ENCODE measurements around the gene PLEKHA6.

Gene PLEKHA6

DNA sequence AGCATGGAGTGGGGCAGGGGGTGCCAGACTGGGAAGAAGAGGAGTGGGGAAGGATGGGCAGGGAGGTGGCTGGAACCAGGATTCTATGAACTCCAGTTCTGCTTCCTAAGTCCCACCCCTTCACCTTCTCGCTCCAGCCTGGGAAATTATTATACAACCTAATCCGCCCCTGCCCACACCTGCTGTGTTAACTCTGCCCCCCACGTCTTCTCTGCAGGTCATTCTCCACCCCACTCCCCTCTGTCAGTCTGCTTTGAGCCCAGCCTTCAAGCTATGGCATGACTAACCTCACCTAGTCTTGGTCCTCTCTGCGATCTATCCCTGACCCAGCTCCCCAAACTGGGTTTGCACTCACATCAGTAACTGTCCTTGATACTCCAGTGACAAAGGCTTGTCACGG lies 99.9 kb downstream of the PLEKHA6 start:
- H3K4me1 ChIP-seq (ENCODE audit: insufficient read depth, low read length) = peaks cover 17% of the 10 kb centered on the region
- no peaks in the 10 kb centered on the region for H3K36me3 ChIP-seq (ENCODE audit: insufficient read depth, low read length)
- H3K9me3 ChIP-seq (ENCODE audit: control insufficient read depth, insufficient read depth, low read length) = no peaks in the 10 kb centered on the region
- H3K9ac ChIP-seq (ENCODE audit: low read depth, low read length) = no peak overlapping the region

GRCh38 chr1:204259196-204259595 lies 100.5 kb downstream of the PLEKHA6 start:
- Histone ChIP-seq H3K9ac (ENCODE audit: low read depth, low read length) (no peak overlapping the region), H3K4me1 (ENCODE audit: insufficient read depth, low read length) (peaks cover 23% of the 10 kb centered on the region), H3K9me3 (ENCODE audit: control insufficient read depth, insufficient read depth, low read length) (no peaks in the 10 kb centered on the region), H3K36me3 (ENCODE audit: insufficient read depth, low read length) (no peaks in the 10 kb centered on the region)

DNA sequence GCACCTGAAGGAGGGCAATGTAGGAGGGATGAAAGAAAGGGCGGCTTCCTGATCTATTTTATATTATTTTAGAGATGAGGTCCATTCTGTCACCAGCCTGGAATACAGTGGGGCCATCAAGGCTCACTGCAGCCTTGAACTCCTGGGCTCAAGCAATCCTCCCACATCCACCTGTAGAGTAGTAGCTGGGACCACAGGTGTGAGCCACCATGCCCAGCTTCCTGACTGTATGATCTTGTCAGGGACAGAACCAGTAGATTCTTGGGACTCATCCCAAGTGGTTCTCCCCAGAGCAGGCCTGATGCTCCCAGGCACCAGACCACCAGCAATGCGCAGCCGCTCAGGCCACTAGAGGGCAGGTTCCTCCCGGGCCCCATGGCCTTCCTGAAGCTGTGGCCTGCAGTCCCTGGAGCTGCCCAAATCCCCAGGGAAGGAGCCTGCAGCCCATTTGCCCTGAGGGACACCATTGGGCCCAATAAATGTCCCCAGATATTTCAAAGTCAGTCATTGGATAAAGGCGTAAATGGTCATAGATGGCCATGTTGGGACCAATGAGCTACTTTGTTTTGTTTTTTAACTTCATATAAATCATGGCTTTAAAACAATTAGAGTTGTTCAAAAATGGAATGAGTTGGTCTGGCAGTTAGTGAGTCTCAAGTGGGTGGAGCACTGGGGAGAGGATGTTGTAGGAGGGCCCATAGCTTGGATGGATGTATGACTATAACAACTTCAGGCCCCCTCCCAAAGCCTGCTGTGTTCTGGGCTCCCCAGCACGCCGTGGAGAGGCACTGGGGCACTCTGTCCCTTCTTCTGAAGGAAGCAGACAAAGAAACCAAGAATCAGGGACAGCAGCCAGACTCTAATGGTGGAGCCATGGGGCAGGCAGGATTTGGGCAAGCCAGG lies 101.3 kb downstream of the PLEKHA6 start:
- Histone ChIP-seq H3K9ac (ENCODE audit: low read depth, low read length) (no peak overlapping the region), H3K4me1 (ENCODE audit: insufficient read depth, low read length) (peaks cover 29% of the 10 kb centered on the region), H3K9me3 (ENCODE audit: control insufficient read depth, insufficient read depth, low read length) (no peaks in the 10 kb centered on the region), H3K36me3 (ENCODE audit: insufficient read depth, low read length) (no peaks in the 10 kb centered on the region)

DNA sequence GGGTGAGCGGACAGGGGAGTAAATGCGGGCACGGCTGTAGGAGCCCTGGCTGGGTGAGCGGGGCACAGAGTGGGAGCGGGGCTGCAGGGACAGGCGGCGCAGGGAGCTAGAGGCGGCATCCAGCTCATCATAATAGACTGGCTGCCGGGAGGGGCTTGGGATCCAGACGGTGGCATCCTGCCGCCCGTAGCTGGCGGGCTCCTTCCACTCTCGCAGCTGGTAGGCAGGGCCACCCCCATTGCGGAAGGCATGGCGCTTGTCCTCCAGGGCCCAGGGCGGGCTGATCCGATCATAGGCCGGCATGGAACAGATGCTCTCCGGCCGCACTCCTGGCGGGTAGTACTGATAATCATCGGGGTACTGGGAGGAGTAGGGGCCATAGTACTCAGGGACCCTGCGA lies 102.3 kb downstream of the PLEKHA6 start:
- Histone ChIP-seq H3K4me1 (ENCODE audit: insufficient read depth, low read length) (peaks cover 31% of the 10 kb centered on the region), H3K36me3 (ENCODE audit: insufficient read depth, low read length) (no peaks in the 10 kb centered on the region), H3K9ac (ENCODE audit: low read depth, low read length) (no peak overlapping the region), H3K9me3 (ENCODE audit: control insufficient read depth, insufficient read depth, low read length) (no peaks in the 10 kb centered on the region)

- Histone ChIP-seq H3K36me3 (ENCODE audit: insufficient read depth, low read length) (no peaks in the 10 kb centered on the region), H3K4me1 (ENCODE audit: insufficient read depth, low read length) (peaks cover 31% of the 10 kb centered on the region), H3K9me3 (ENCODE audit: control insufficient read depth, insufficient read depth, low read length) (no peaks in the 10 kb centered on the region), H3K9ac (ENCODE audit: low read depth, low read length) (no peak overlapping the region)
Measured at GRCh38 chr1:204256531-204256930, 103.2 kb downstream of the PLEKHA6 start.

DNA sequence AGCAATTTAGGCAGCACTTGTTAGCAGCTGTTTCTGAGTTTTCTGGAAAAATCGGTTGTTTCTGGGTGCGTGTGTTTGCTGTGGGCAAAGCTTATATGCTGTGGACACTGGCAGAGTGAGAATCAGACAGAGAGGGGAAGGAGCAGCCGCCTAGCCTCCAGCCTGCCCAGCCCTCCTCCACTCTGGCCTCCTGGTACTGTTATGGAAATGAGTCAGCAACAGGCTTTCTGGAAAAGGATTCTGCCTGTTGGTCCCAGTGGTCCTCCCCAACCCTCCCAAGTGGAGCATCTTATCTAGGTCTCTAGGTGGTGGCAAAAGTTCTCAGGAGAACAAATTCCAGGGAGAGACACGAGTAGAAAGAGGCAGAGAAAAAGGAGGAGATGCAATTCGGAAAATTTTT lies 103.8 kb downstream of the PLEKHA6 start:
- H3K9ac ChIP-seq (ENCODE audit: low read depth, low read length) = no peak overlapping the region
- no peaks in the 10 kb centered on the region for H3K9me3 ChIP-seq (ENCODE audit: control insufficient read depth, insufficient read depth, low read length)
- H3K36me3 ChIP-seq (ENCODE audit: insufficient read depth, low read length) = no peaks in the 10 kb centered on the region
- peaks cover 31% of the 10 kb centered on the region for H3K4me1 ChIP-seq (ENCODE audit: insufficient read depth, low read length)

DNA sequence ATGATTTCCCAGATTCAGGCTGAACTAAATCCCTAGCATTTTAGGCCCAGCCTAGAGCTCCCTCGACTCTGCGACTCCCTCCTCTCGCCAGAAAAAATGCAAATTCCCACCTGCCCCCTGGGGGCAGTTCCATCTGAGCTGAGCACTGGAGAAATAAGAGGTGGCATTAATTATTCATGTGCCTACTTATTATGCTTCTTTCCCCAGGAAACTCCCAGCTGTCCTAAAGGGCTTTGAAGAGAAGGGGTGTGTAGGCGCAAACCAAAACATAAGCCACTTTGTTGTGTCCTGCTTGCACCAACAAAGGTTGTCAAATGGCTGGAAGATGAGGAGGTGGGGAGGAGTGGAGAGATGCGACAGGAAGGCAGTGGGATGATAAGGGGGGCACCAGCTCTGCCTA lies 104.5 kb downstream of the PLEKHA6 start:
- Histone ChIP-seq H3K9me3 (ENCODE audit: control insufficient read depth, insufficient read depth, low read length) (no peaks in the 10 kb centered on the region), H3K9ac (ENCODE audit: low read depth, low read length) (no peak overlapping the region), H3K36me3 (ENCODE audit: insufficient read depth, low read length) (no peaks in the 10 kb centered on the region), H3K4me1 (ENCODE audit: insufficient read depth, low read length) (peaks cover 36% of the 10 kb centered on the region)

DNA sequence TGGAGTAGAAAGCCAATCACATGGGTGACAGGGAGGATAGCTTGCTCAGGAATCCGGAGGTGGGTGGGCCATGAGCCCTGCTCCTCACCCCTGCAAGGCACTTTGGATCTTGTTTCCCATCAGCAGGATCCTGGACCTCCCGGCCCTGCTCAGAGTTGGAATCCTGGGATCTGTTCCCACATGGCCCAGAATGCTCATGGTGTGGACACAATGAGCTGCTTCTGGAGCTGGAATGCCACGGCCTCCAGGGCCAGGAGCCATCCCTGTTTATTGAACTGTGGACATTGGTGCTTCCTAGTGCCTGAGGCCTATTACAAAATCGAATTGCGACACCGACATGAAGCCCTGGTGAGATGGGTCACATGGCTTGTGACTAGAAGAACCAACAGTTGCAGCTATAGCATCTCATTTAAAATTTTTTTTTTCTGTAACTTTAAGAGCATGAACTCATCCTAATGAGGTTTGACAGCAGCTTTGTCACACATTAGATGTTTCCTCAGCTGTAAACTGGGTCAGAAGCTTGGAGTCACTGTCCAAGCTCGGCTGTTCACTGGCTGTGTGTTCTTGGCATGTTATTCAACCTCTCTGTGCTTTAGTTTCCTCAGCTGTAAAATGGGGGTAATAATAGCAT lies 105.6 kb downstream of the PLEKHA6 start:
- Histone ChIP-seq H3K9me3 (ENCODE audit: control insufficient read depth, insufficient read depth, low read length) (no peaks in the 10 kb centered on the region), H3K36me3 (ENCODE audit: insufficient read depth, low read length) (no peaks in the 10 kb centered on the region), H3K4me1 (ENCODE audit: insufficient read depth, low read length) (peaks cover 41% of the 10 kb centered on the region), H3K9ac (ENCODE audit: low read depth, low read length) (no peak overlapping the region)

DNA sequence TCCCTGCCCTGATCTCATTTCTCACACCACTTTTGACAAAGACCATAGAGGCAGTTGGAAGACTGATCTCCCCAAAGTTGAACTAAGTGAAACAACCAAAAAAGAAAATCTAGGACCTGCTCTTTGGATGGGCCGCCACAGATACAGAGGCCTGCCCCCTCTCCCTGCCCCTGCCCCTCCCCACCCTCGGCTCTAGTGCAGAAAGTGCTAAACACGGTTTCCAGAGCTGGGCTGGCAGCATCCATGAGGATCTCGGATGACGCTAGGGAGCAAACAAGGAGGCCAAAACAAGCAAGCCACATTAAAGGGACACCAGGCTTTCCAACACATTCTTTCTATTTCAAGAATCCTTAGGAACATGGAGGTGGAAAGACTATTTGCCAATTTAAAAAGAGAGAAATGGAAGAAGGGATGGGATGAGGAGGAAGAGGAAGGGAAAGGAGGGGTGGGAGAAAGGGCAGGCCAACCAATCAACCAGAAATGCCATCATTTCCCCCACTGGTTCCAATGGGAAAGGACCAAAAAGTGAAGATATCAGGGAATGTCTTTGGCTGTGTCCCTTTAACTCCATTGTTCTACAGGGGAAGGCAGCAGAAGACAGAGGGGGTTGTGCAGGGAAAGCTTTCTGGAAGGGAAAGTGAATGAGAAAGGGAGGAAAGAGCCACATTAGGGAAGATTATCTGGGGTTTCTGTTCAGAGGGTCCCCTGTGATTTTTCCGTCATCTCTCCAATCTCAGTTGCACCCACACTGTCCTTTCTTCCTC lies 107.6 kb downstream of the PLEKHA6 start:
- H3K9me3 ChIP-seq (ENCODE audit: control insufficient read depth, insufficient read depth, low read length) = no peaks in the 10 kb centered on the region
- no peak overlapping the region for H3K9ac ChIP-seq (ENCODE audit: low read depth, low read length)
- no peaks in the 10 kb centered on the region for H3K36me3 ChIP-seq (ENCODE audit: insufficient read depth, low read length)

GRCh38 chr1:204251286-204251685 lies 108.4 kb downstream of the PLEKHA6 start:
- no peaks in the 10 kb centered on the region for H3K36me3 ChIP-seq (ENCODE audit: insufficient read depth, low read length)
- H3K9ac ChIP-seq (ENCODE audit: low read depth, low read length) = no peak overlapping the region
- H3K4me1 ChIP-seq (ENCODE audit: insufficient read depth, low read length) = peaks cover 37% of the 10 kb centered on the region
- H3K9me3 ChIP-seq (ENCODE audit: control insufficient read depth, insufficient read depth, low read length) = no peaks in the 10 kb centered on the region

More for the DNA sequence above, 107.6 kb downstream of the PLEKHA6 start:
- H3K4me1 ChIP-seq (ENCODE audit: insufficient read depth, low read length) = peaks cover 41% of the 10 kb centered on the region

DNA sequence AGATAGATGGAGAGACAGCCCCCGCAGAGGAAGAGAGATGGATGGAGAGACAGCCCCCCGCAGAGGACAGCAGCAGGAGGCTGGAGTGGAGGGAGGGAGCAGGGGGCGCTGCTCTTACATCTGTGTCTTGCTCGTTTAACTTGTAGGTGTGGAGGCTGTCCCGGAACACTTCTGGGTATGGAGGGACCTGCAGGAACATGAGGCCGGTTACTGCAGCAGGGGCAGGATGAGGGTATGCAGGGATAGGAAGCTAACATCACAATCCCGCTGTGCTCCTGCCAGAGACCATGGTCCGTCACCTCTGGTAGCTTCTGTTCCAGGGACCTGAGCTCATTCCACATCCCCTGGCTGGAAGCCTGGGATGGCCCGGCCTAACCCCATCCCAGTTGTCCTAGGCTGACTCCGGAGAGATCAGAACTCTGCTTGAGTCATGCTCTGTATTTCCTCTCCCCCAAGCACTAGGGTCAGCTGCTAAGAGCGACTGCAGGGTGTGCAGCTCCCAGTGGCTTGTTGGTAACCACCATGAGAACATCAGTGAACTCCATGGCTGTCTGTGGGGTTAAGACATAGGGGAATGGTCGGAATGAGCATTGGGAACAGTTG lies 109.2 kb downstream of the PLEKHA6 start:
- no peaks in the 10 kb centered on the region for H3K36me3 ChIP-seq (ENCODE audit: insufficient read depth, low read length)
- H3K9ac ChIP-seq (ENCODE audit: low read depth, low read length) = no peak overlapping the region
- peaks cover 30% of the 10 kb centered on the region for H3K4me1 ChIP-seq (ENCODE audit: insufficient read depth, low read length)
- H3K9me3 ChIP-seq (ENCODE audit: control insufficient read depth, insufficient read depth, low read length) = no peaks in the 10 kb centered on the region

DNA sequence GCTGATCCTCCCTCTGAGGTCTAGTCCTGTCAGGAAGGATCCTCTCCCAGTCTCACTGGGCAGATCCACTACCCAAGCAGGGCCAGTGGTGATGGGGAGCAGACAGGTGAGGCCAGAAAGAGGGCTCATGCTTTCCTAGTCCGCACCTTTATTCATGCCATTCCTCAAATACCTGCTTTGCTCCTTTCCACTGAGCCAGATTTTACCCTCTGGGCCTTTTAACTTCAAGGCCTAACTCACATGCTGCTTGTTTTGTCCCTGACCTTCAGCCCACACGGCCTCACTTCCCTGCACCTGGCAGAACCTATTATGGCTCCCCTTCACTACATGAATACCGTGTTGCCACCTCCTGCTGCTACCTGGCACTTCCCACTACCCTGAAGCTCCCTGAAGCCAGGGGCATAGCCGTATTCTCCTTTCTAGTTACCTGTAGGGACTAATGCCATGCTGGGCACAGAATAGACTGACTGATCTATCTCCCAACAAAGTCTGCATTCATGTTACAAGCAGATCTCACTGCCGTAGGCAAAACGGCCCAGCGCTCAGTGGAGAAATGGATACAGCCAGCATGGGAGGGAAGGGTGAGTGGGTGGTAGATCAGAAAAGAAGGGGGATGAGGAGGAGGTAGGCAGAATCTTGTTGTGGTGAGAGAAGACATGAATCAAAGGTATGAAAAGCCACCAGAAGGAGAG lies 109.8 kb downstream of the PLEKHA6 start:
- Histone ChIP-seq H3K9ac (ENCODE audit: low read depth, low read length) (no peak overlapping the region), H3K36me3 (ENCODE audit: insufficient read depth, low read length) (no peaks in the 10 kb centered on the region), H3K4me1 (ENCODE audit: insufficient read depth, low read length) (peaks cover 24% of the 10 kb centered on the region), H3K9me3 (ENCODE audit: control insufficient read depth, insufficient read depth, low read length) (no peaks in the 10 kb centered on the region)

GRCh38 chr1:204248954-204249353 lies 110.8 kb downstream of the PLEKHA6 start:
- Histone ChIP-seq H3K4me1 (ENCODE audit: insufficient read depth, low read length) (peaks cover 15% of the 10 kb centered on the region), H3K36me3 (ENCODE audit: insufficient read depth, low read length) (no peaks in the 10 kb centered on the region), H3K9ac (ENCODE audit: low read depth, low read length) (no peak overlapping the region), H3K9me3 (ENCODE audit: control insufficient read depth, insufficient read depth, low read length) (no peaks in the 10 kb centered on the region)

DNA sequence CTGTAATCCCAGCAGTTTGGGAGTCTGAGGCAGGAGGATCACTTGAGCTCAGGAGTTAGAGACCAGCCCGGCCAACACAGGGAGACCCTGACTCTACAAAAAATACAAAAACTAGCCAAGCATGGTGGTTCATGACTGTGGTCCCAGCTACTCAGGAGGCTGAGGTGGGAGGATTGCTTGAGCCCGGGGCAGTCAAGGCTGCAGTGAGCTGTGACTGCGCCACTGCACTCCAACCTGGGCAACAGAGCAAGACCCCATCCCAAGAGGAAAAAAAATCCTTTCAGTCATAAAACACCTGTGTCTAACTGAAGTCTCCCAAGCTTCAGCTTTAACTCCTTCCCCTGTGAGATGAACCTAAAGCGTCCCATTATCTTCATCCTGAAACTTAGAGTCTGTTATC lies 112.9 kb downstream of the PLEKHA6 start:
- H3K9ac ChIP-seq (ENCODE audit: low read depth, low read length) = no peak overlapping the region
- no peaks in the 10 kb centered on the region for H3K36me3 ChIP-seq (ENCODE audit: insufficient read depth, low read length)
- peaks cover 10% of the 10 kb centered on the region for H3K4me1 ChIP-seq (ENCODE audit: insufficient read depth, low read length)
- H3K9me3 ChIP-seq (ENCODE audit: control insufficient read depth, insufficient read depth, low read length) = no peaks in the 10 kb centered on the region

Data from ES-I3 (cell line).